ENCODE data around the gene ZCCHC18. TPM values are rescaled to one million over a fixed set of nuclear protein-coding genes. Genes with fewer than 3 reads are reported as not detected.
A peak's percentile ranks its signal among the peaks of the same experiment; 100 is the strongest.

ZCCHC18 gene
- polyA plus RNA-seq, 2 of the 4 experiments (the other 2 are of a cell fraction): 0.19 to 0.35 TPM

- no peak overlapping the region for H3K4me2 ChIP-seq
- ATAC-seq (peak in 1 of 2 experiments; percentile 60; a peak in 3 of 6 replicates), DNase-seq (ENCODE audit: low read depth in 1 of 2, low spot score in 1 of 2) (peak in 1 of 2 experiments; percentile 55), FAIRE-seq (peak; percentile 70)
- 85% methylated on average over 3 of the region's 3 CpGs for WGBS (ENCODE audit: missing lambda C conversion rate)
- no peak for TF ChIP-seq NFE2L2 (conservative IDR thresholded peaks at IDR 0.05; ENCODE audit: low read length)
- TF ChIP-seq FOXS1 (CRISPR knock-in tag; IDR thresholded peaks at IDR 0.05): no peak
- no peak for TF ChIP-seq ELK1 (IDR thresholded peaks at IDR 0.05; ENCODE audit: low read depth, low read length)
- no peak for TF ChIP-seq MYC (IDR thresholded peaks at IDR 0.05; ENCODE audit: borderline replicate concordance, low read length)
- no peak for TF ChIP-seq RFX5 (IDR thresholded peaks at IDR 0.05)
- no peak for TF ChIP-seq CTCF (IDR thresholded peaks at IDR 0.05)
- TF ChIP-seq JUN (IDR thresholded peaks at IDR 0.05): no peak
- TF ChIP-seq KDM5A (IDR thresholded peaks at IDR 0.05): no peak
- no peak for TF ChIP-seq ESRRA (IDR thresholded peaks at IDR 0.05; ENCODE audit: borderline replicate concordance, low read length)
- TF ChIP-seq NPAS2 (CRISPR knock-in tag; IDR thresholded peaks at IDR 0.05; ENCODE audit: borderline replicate concordance): no peak
- no peak for TF ChIP-seq CBX8 (IDR thresholded peaks at IDR 0.05)
- TF ChIP-seq POLR2AphosphoS2 (conservative IDR thresholded peaks at IDR 0.05; ENCODE audit: low read length): no peak
- no peak for TF ChIP-seq CHD4 (IDR thresholded peaks at IDR 0.05; ENCODE audit: borderline replicate concordance)
- no peak for TF ChIP-seq ZSCAN20 (CRISPR knock-in tag; IDR thresholded peaks at IDR 0.05)
- ChIA-PET CTCF (interaction anchor here (1.0 to 2.6 kb wide), 7 partner anchors 12 to 447 kb away, joined by 3 to 18 read pairs (median 7); no protein-coding TSS in a partner anchor), POLR2A (interaction anchor here (1.0 kb wide), 1 partner anchor 19 kb away, joined by 3 read pairs; the partner anchor contains the start of gene SLC25A53)
- no peaks in the 10 kb centered on the region for H3K9me3 ChIP-seq
- H3K4me1 ChIP-seq: no peaks in the 10 kb centered on the region
- no peak overlapping the region for H3K4me3 ChIP-seq
- no peak overlapping the region for H3K27ac ChIP-seq
Observed at GRCh38 chrX:104137496-104137895, 25.2 kb downstream of the ZCCHC18 start.

- Histone ChIP-seq H3K4me3 (no peak overlapping the region), H3K9me3 (no peaks in the 10 kb centered on the region), H3K4me1 (no peaks in the 10 kb centered on the region), H3K4me2 (no peak overlapping the region), H3K27ac (no peak overlapping the region)
- DNase-seq (ENCODE audit: low read depth in 1 of 2, low spot score in 1 of 2) (no peak), ATAC-seq (no peak), FAIRE-seq (no peak)
- TF ChIP-seq EHF (CRISPR knock-in tag; IDR thresholded peaks at IDR 0.05) (no peak), HOXB13 (CRISPR knock-in tag; IDR thresholded peaks at IDR 0.05; ENCODE audit: low read depth) (no peak), HOXB5 (CRISPR knock-in tag; IDR thresholded peaks at IDR 0.05) (no peak), RCOR1 (IDR thresholded peaks at IDR 0.05; ENCODE audit: low read depth, low read length) (no peak), REST (IDR thresholded peaks at IDR 0.05) (no peak), FOSL2 (IDR thresholded peaks at IDR 0.05) (no peak), FOSL2 (CRISPR knock-in tag; IDR thresholded peaks at IDR 0.05) (no peak), KDM5A (IDR thresholded peaks at IDR 0.05) (no peak), FOSB (CRISPR knock-in tag; IDR thresholded peaks at IDR 0.05) (no peak), JUNB (IDR thresholded peaks at IDR 0.05) (no peak), USF2 (IDR thresholded peaks at IDR 0.05) (no peak), MAFK (IDR thresholded peaks at IDR 0.05; ENCODE audit: partially characterized antibody) (no peak), SMC3 (IDR thresholded peaks at IDR 0.05) (no peak), CHD4 (IDR thresholded peaks at IDR 0.05; ENCODE audit: borderline replicate concordance) (no peak), EHMT2 (IDR thresholded peaks at IDR 0.05; ENCODE audit: low read depth) (no peak)
- WGBS (ENCODE audit: missing lambda C conversion rate): 90% methylated on average over 8 of the region's 8 CpGs
- CTCF ChIA-PET: interaction anchor here (1.0 to 1.2 kb wide), 2 partner anchors 16 to 22 kb away, joined by 3 to 5 read pairs; no protein-coding TSS in a partner anchor
- POLR2A ChIA-PET: no interaction called here
Observed at GRCh38 chrX:104141087-104141760, 28.9 kb downstream of the ZCCHC18 start.
